ENCODE results near the gene BLTP3A.

BLTP3A gene

DNA sequence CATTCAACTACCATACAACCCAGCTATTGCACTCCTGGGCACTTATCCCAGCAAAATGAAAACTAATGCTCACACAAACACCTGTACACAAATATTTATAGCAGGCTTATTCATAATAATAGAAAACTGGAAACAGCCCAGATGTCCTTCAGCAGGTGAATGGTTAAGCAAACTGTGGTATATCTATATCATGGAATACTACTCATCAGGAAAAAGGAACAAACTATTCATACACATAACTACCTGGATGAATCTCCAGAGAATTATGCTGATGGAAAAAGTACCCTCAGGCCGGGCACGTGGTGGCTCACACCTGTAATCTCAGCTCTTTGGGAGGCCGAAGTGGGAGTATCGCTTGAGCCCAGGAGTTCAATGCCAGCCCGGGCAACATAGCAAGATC is 3.8 kb upstream of the BLTP3A start:
- H3K9me3 ChIP-seq (ENCODE audit: insufficient read depth, low read length), result no peaks in the 10 kb centered on the region
- H3K4me2 ChIP-seq (ENCODE audit: low read length), result no peak overlapping the region
- peaks cover 7% of the 10 kb centered on the region for H3K4me1 ChIP-seq (ENCODE audit: low read length)
- H3K36me3 ChIP-seq (replicated peaks; ENCODE audit: low read depth, low read length), result no peaks in the 10 kb centered on the region
- no peak for TF ChIP-seq EZH2phosphoT487 (IDR thresholded peaks at IDR 0.05; ENCODE audit: low read depth)
- TF ChIP-seq, protein P1, sequence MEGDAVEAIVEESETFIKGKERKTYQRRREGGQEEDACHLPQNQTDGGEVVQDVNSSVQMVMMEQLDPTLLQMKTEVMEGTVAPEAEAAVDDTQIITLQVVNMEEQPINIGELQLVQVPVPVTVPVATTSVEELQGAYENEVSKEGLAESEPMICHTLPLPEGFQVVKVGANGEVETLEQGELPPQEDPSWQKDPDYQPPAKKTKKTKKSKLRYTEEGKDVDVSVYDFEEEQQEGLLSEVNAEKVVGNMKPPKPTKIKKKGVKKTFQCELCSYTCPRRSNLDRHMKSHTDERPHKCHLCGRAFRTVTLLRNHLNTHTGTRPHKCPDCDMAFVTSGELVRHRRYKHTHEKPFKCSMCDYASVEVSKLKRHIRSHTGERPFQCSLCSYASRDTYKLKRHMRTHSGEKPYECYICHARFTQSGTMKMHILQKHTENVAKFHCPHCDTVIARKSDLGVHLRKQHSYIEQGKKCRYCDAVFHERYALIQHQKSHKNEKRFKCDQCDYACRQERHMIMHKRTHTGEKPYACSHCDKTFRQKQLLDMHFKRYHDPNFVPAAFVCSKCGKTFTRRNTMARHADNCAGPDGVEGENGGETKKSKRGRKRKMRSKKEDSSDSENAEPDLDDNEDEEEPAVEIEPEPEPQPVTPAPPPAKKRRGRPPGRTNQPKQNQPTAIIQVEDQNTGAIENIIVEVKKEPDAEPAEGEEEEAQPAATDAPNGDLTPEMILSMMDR (IDR thresholded peaks at IDR 0.05; ENCODE audit: low read depth, low read length), result no peak
- no peaks in the 10 kb centered on the region for H3K27me3 ChIP-seq (ENCODE audit: low read depth, low read length)
- no peaks in the 10 kb centered on the region for H4K20me1 ChIP-seq (ENCODE audit: insufficient read depth, low read length)
- H3K4me3 ChIP-seq (ENCODE audit: low read length), result no peak overlapping the region
- H3K79me2 ChIP-seq (ENCODE audit: low read length), result peaks cover 11% of the 10 kb centered on the region
- no peak overlapping the region for H3K9ac ChIP-seq (ENCODE audit: low read length)
- no peak overlapping the region for H2AFZ ChIP-seq (ENCODE audit: low read depth, low read length)
- H3K27ac ChIP-seq (ENCODE audit: low read length), result no peak overlapping the region

DNA sequence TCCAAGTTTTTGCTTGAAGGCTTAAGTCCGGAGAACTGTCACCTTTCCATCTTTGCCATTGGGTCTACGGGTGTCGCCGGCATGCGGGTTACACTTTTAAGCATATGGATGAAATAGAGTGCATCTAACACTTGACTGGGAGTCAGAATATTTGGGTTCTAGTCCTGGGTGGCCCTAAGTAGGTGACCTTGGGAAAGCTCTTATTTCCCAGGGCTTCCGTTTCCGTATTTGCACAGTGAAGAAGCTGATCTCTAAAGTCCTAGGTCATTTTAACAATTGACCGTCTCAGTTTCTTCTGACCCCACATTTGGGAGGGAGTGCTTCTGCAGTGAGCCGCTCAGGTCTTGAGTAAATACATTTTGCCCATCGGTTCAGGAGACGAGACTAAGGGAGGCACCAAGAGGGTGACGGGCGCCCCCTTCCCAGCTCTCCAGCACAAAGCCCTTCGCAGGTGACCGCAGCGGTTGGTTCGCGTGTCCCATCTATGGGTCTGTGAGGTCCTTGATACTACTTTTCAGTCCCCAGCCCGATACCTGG is 651 bp upstream of the BLTP3A start:
- no peaks in the 10 kb centered on the region for H3K36me3 ChIP-seq (replicated peaks; ENCODE audit: low read depth, low read length)
- TF ChIP-seq, protein P1 (IDR thresholded peaks at IDR 0.05; ENCODE audit: low read depth, low read length), result peak; percentile 38
- TF ChIP-seq EZH2phosphoT487 (IDR thresholded peaks at IDR 0.05; ENCODE audit: low read depth), result no peak
- H3K79me2 ChIP-seq (ENCODE audit: low read length), result peaks cover 22% of the 10 kb centered on the region
- 0 out of 2 replicates have a peak, but pooled peaks cover 4% of the 10 kb centered on the region for H4K20me1 ChIP-seq (ENCODE audit: insufficient read depth, low read length)
- peak overlapping the region; percentile 78 for H3K27ac ChIP-seq (ENCODE audit: low read length)
- peak overlapping the region; percentile 99 for H2AFZ ChIP-seq (ENCODE audit: low read depth, low read length)
- H3K9ac ChIP-seq (ENCODE audit: low read length), result peak overlapping the region; percentile 96
- H3K4me1 ChIP-seq (ENCODE audit: low read length), result peaks cover 12% of the 10 kb centered on the region
- H3K27me3 ChIP-seq (ENCODE audit: low read depth, low read length), result no peaks in the 10 kb centered on the region
- peak overlapping the region; percentile 96 for H3K4me2 ChIP-seq (ENCODE audit: low read length)
- H3K9me3 ChIP-seq (ENCODE audit: insufficient read depth, low read length), result no peaks in the 10 kb centered on the region
- peak overlapping the region; percentile 98 for H3K4me3 ChIP-seq (ENCODE audit: low read length)

DNA sequence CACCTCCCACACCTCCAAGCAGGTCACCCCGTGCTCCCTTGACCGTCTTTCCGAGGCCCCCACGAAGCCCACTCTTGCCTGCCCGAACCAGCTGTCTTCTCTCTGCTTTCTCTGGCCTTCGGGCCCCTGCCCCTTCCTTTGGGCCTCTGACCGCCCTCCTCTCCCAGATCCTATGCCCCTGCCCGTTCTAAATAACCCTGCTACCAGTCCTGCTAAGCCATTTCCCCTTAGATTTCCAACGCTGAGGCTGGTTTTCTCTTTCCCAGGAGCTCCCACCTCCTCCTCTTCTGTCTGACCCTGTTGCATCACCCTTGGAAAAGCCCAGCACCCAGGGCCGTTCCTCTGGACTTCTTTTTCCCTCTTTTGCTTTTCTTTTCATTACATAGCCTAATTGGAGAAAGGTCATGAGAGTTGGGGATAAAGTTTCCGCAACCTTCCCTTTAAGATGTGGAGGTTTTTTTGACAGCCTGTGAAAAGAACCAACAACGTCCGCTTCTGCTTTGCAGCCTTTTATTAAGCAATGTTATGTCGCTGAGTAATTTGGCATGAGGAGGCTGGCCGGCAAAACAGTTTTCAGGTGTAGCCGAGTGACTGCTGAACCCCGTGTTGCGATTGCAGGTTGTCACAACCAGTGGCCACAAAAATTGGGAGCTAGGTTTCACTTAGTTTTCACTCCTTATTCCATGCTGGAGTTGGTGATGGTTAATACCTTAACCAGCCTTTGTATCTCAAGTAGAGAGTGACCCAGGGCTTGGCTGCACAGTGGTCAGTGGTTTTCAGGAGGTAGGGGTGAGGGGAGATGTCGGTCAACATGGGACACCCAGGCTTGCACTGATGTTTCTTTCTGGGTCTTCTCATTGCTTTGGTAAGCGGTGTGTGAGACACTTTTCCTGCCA is 970 bp downstream of the BLTP3A start:
- H3K27ac ChIP-seq (ENCODE audit: low read length), result peak overlapping the region; percentile 48
- no peaks in the 10 kb centered on the region for H3K27me3 ChIP-seq (ENCODE audit: low read depth, low read length)
- TF ChIP-seq, protein P1 (IDR thresholded peaks at IDR 0.05; ENCODE audit: low read depth, low read length), result no peak
- no peak for TF ChIP-seq EZH2phosphoT487 (IDR thresholded peaks at IDR 0.05; ENCODE audit: low read depth)
- peaks cover 12% of the 10 kb centered on the region for H3K4me1 ChIP-seq (ENCODE audit: low read length)
- 0 out of 2 replicates have a peak overlapping the region, but pooled peaks have one; percentile 33 for H2AFZ ChIP-seq (ENCODE audit: low read depth, low read length)
- H3K9ac ChIP-seq (ENCODE audit: low read length), result peak overlapping the region; percentile 81
- peak overlapping the region; percentile 98 for H3K4me3 ChIP-seq (ENCODE audit: low read length)
- 0 out of 2 replicates have a peak, but pooled peaks cover 4% of the 10 kb centered on the region for H4K20me1 ChIP-seq (ENCODE audit: insufficient read depth, low read length)
- H3K79me2 ChIP-seq (ENCODE audit: low read length), result peaks cover 29% of the 10 kb centered on the region
- peak overlapping the region; percentile 92 for H3K4me2 ChIP-seq (ENCODE audit: low read length)
- H3K9me3 ChIP-seq (ENCODE audit: insufficient read depth, low read length), result no peaks in the 10 kb centered on the region
- H3K36me3 ChIP-seq (replicated peaks; ENCODE audit: low read depth, low read length), result no peaks in the 10 kb centered on the region

DNA sequence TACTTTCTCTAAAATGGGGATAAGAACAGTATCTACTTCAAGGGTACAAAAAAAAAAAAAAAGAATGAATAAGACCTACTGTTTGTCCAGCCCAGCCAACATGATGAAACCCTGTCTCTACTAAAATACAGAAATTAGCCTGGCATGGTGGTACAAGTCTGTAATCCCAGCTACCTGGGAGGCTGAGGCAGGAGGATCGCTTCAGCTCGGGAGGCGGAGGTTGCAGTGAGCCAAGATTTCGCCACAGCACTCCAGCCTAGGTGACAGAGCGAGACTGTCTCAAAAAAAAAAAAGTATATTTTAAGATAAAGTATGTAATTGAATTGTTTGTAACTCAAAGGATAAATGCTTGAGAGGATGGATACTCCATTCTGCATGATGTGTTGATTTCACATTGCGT is 2.0 kb downstream of the BLTP3A start:
- Histone ChIP-seq H3K4me2 (ENCODE audit: low read length) (no peak overlapping the region), H3K9ac (ENCODE audit: low read length) (no peak overlapping the region), H4K20me1 (ENCODE audit: insufficient read depth, low read length) (0 out of 2 replicates have a peak, but pooled peaks cover 4% of the 10 kb centered on the region), H3K4me1 (ENCODE audit: low read length) (peaks cover 12% of the 10 kb centered on the region), H3K79me2 (ENCODE audit: low read length) (peaks cover 37% of the 10 kb centered on the region), H3K9me3 (ENCODE audit: insufficient read depth, low read length) (no peaks in the 10 kb centered on the region), H3K36me3 (replicated peaks; ENCODE audit: low read depth, low read length) (no peaks in the 10 kb centered on the region), H2AFZ (ENCODE audit: low read depth, low read length) (no peak overlapping the region), H3K27ac (ENCODE audit: low read length) (no peak overlapping the region), H3K4me3 (ENCODE audit: low read length) (no peak overlapping the region), H3K27me3 (ENCODE audit: low read depth, low read length) (no peaks in the 10 kb centered on the region)
- TF ChIP-seq, protein P1 (IDR thresholded peaks at IDR 0.05; ENCODE audit: low read depth, low read length), result no peak
- TF ChIP-seq EZH2phosphoT487 (IDR thresholded peaks at IDR 0.05; ENCODE audit: low read depth), result no peak
